H9 (cell line): ENCODE results near the gene TLK2. TPM values are rescaled to one million over a fixed set of nuclear protein-coding genes. Genes with fewer than 3 reads are reported as not detected.

Experiments used
- DNase-seq: peaks from one replicate; pipeline ENCODE4 v3.0.0-alpha.2; 2017
- H2AFZ ChIP-seq: one replicate; pipeline ENCODE4 v1.6.1; 2013; ENCODE audit warnings: mild to moderate bottlenecking, low read length, control low read depth, moderate library complexity
- H2AK5ac ChIP-seq: 2 replicates; pipeline ENCODE4 v1.6.1; 2013; ENCODE audit warnings: low read length, control low read depth, mixed read lengths; ENCODE audit not compliant: insufficient read length
- H2BK120ac ChIP-seq: one replicate; pipeline ENCODE4 v1.6.1; 2013; ENCODE audit warnings: low read depth, mild to moderate bottlenecking, low read length, control low read depth, inconsistent platforms; ENCODE audit not compliant: poor library complexity, severe bottlenecking
- H2BK12ac ChIP-seq: 2 replicates; pipeline ENCODE4 v1.6.1; 2013; ENCODE audit warnings: low read length, control low read depth, mixed read lengths, low read depth; ENCODE audit not compliant: insufficient read length
- H2BK15ac ChIP-seq: 2 replicates; pipeline ENCODE4 v1.6.1; 2013; ENCODE audit warnings: low read depth, low read length, control low read depth
- H2BK20ac ChIP-seq: one replicate; pipeline ENCODE4 v1.6.1; 2013; ENCODE audit warnings: low read depth, mild to moderate bottlenecking, low read length, control low read depth, inconsistent platforms; ENCODE audit not compliant: poor library complexity, severe bottlenecking
- H2BK5ac ChIP-seq: 2 replicates; pipeline ENCODE4 v1.6.1; 2013; ENCODE audit warnings: low read length, control low read depth, mixed read lengths; ENCODE audit not compliant: insufficient read length
- H3K14ac ChIP-seq: 2 replicates; pipeline ENCODE4 v1.6.1; 2013; ENCODE audit warnings: low read length, control low read depth; ENCODE audit not compliant: insufficient read depth
- H3K18ac ChIP-seq: 2 replicates; pipeline ENCODE4 v1.6.1; 2013; ENCODE audit warnings: low read depth, mild to moderate bottlenecking, mixed read lengths, low read length, control low read depth; ENCODE audit not compliant: insufficient read length
- H3K23ac ChIP-seq: 2 replicates; pipeline ENCODE4 v1.6.1; 2013; ENCODE audit warnings: low read length, control low read depth, mixed read lengths, low read depth; ENCODE audit not compliant: insufficient read length
- H3K23me2 ChIP-seq: 2 replicates; pipeline ENCODE4 v1.6.1; 2013; ENCODE audit warnings: low read depth, mild to moderate bottlenecking, mixed read lengths, low read length, control low read depth; ENCODE audit not compliant: insufficient read length, poor library complexity, severe bottlenecking
- H3K27ac ChIP-seq: 2 replicates; pipeline ENCODE4 v1.5.1; 2013; ENCODE audit warnings: low read length, control low read depth, mixed read lengths, low read depth; ENCODE audit not compliant: insufficient read length
- H3K27me3 ChIP-seq: 2 replicates; pipeline ENCODE4 v1.6.1; 2013; ENCODE audit warnings: low read length, control low read depth, inconsistent platforms; ENCODE audit not compliant: insufficient read depth
- H3K4ac ChIP-seq: 2 replicates; pipeline ENCODE4 v1.6.1; 2013; ENCODE audit warnings: low read depth, mild to moderate bottlenecking, control low read depth, inconsistent platforms, low read length, moderate library complexity
- H3K4me1 ChIP-seq: 2 replicates; pipeline ENCODE4 v1.6.1; 2013; ENCODE audit warnings: low read length, control low read depth, inconsistent platforms; ENCODE audit not compliant: insufficient read depth
- H3K4me2 ChIP-seq: 2 replicates; pipeline ENCODE4 v1.6.1; 2013; ENCODE audit warnings: low read length, control low read depth, mixed read lengths; ENCODE audit not compliant: insufficient read length, insufficient read depth
- H3K56ac ChIP-seq: 2 replicates; pipeline ENCODE4 v1.6.1; 2013; ENCODE audit warnings: low read depth, mild to moderate bottlenecking, mixed read lengths, low read length, control low read depth; ENCODE audit not compliant: insufficient read length
- H3K79me1 ChIP-seq: 2 replicates; pipeline ENCODE4 v1.6.1; 2013; ENCODE audit warnings: low read depth, mild to moderate bottlenecking, moderate library complexity, low read length, control low read depth, inconsistent platforms; ENCODE audit not compliant: insufficient read depth, poor library complexity, severe bottlenecking
- H3K79me2 ChIP-seq: 2 replicates; pipeline ENCODE4 v1.6.1; 2013; ENCODE audit warnings: low read length, control low read depth, inconsistent platforms; ENCODE audit not compliant: insufficient read depth
- H3K9ac ChIP-seq: 2 replicates; pipeline ENCODE4 v1.6.1; 2013; ENCODE audit warnings: low read length, control low read depth, mixed read lengths; ENCODE audit not compliant: insufficient read length; ENCODE audit errors: extremely low read depth
- H3K9me3 ChIP-seq: one replicate; pipeline ENCODE4 v1.6.1; 2013; ENCODE audit warnings: low read depth, low read length, inconsistent platforms; ENCODE audit not compliant: control insufficient read depth
- H3T11ph ChIP-seq: one replicate; pipeline ENCODE4 v1.6.1; 2013; ENCODE audit warnings: mild to moderate bottlenecking, low read length, control low read depth, inconsistent platforms
- H4K20me1 ChIP-seq: one replicate; pipeline ENCODE4 v1.6.1; 2013; ENCODE audit not compliant: control insufficient read depth, insufficient read length, insufficient read depth
- H4K5ac ChIP-seq: 2 replicates; pipeline ENCODE4 v1.6.1; 2013; ENCODE audit warnings: low read depth, mild to moderate bottlenecking, mixed read lengths, low read length, control low read depth; ENCODE audit not compliant: insufficient read length
- H4K8ac ChIP-seq: replicated peaks from 2 replicates; pipeline ENCODE4 v1.6.1; 2013; ENCODE audit warnings: low read length, control low read depth, mixed read lengths, low read depth; ENCODE audit not compliant: insufficient read length
- H4K91ac ChIP-seq: 2 replicates; pipeline ENCODE4 v1.6.1; 2013; ENCODE audit warnings: low read depth, mild to moderate bottlenecking, moderate library complexity, mixed read lengths, low read length, control low read depth; ENCODE audit not compliant: insufficient read length
- H3K27ac Mint-ChIP-seq, 3 experiments: 2 replicates in 2 of 3; 3 replicates in 1 of 3; pipeline ENCODE4 v1.8.0; 2020 to 2021; ENCODE audit warnings: mixed read lengths in 3 of 3, mild to moderate bottlenecking in 1 of 3, moderate library complexity in 1 of 3
- H3K27me3 Mint-ChIP-seq: 2 replicates; pipeline ENCODE4 v1.8.0; 2021; ENCODE audit warnings: low read depth, mild to moderate bottlenecking, moderate library complexity, mixed read lengths
- H3K36me3 Mint-ChIP-seq, 3 experiments: 2 replicates in 2 of 3; 3 replicates in 1 of 3; pipeline ENCODE4 v1.8.0; 2020 to 2021; ENCODE audit warnings: low read depth in 3 of 3, mixed read lengths in 3 of 3; ENCODE audit not compliant: insufficient read depth in 1 of 3
- H3K4me1 Mint-ChIP-seq, 2 experiments: 2 replicates each; pipeline ENCODE4 v1.8.0; 2020; ENCODE audit warnings: mixed read lengths in 2 of 2
- H3K4me3 Mint-ChIP-seq, 2 experiments: 2 replicates in 1 of 2; 3 replicates in 1 of 2; pipeline ENCODE4 v1.8.0; 2020 to 2021; ENCODE audit warnings: mild to moderate bottlenecking in 2 of 2, mixed read lengths in 2 of 2, moderate library complexity in 1 of 2
- H3K9me3 Mint-ChIP-seq, 2 experiments: 2 replicates in 1 of 2; 3 replicates in 1 of 2; pipeline ENCODE4 v1.8.0; 2020; ENCODE audit warnings: mild to moderate bottlenecking in 2 of 2, mixed read lengths in 2 of 2, moderate library complexity in 1 of 2
- WGBS: extraction: QIAGEN DNeasy Blood & Tissue Kit; methylation state at CpG from one replicate; pipeline ENCODE4 v1.1.7; 2013; ENCODE audit warnings: missing lambda C conversion rate, low lambda C conversion rate, mixed read lengths; ENCODE audit not compliant: insufficient read length; ENCODE audit errors: extremely low coverage; 5-methylcytosine and 5-hydroxymethylcytosine counted together
- total RNA-seq: library from RNA; stranded (reverse); gene quantifications from 2 replicates; pipeline ENCODE4 v1.2.1, GENCODE V29; 2021
- TF ChIP-seq, protein P1 (sequence below): fragments of 200-600 bp; sonication (generic); conservative IDR thresholded peaks from 3 replicates; pipeline ENCODE4 v1.8.0; 2021; ENCODE audit warnings: antibody characterized with exemption, mild to moderate bottlenecking

Gene TLK2
- total RNA-seq, 1 experiment from 2014 or later: 63.7 TPM

DNA sequence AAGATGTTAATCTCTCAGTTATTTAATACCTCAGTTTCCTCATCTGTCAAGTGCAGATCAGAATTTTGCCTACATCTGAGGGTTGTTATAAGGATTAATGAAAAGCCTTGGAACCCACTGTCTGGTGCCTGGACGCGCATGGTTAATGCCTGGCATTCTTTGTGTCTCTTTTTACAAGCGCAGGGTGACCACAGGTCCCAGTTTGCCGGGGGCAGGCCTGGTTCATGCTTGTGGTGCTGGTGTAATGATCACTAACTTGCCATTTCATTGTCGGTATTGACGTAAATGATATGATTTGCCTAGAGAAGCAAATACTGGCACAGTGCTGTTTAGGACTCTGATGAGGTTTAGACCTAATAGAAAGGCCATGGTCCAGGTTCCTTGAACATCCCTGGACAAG lies 172.0 kb downstream of the TLK2 start:
- no peak for DNase-seq
- Mint-ChIP-seq H3K27ac (no peak overlapping the region), H3K4me1 (peaks cover 22 to 31% of the 10 kb centered on the region in 2 experiments), H3K4me3 (no peak overlapping the region), H3K9me3 (no peaks in the 10 kb centered on the region), H3K27me3 (peaks cover 21% of the 10 kb centered on the region), H3K36me3 (peaks cover 0 to 5% (median 3%) of the 10 kb centered on the region in 3 experiments; a peak in 3 of 7 replicates)
- peaks cover 11% of the 10 kb centered on the region for H3K23me2 ChIP-seq
- no peak overlapping the region for H3K23ac ChIP-seq
- no peak overlapping the region for H3K14ac ChIP-seq
- H3K18ac ChIP-seq: no peak overlapping the region
- no peaks in the 10 kb centered on the region for H3K9me3 ChIP-seq
- no peak overlapping the region for H3K9ac ChIP-seq
- no peak overlapping the region for H2AK5ac ChIP-seq
- WGBS: no CpG with 5 or more reads among the region's 6 CpGs
- H3K4me2 ChIP-seq: no peak overlapping the region
- H2BK5ac ChIP-seq: no peak overlapping the region
- no peak overlapping the region for H2AFZ ChIP-seq
- no peak overlapping the region for H2BK12ac ChIP-seq
- no peak overlapping the region for H2BK20ac ChIP-seq
- H2BK120ac ChIP-seq: no peak overlapping the region
- H3K4me1 ChIP-seq: no peaks in the 10 kb centered on the region; the same call in 1 of the 2 replicates
- H4K8ac ChIP-seq: no peak overlapping the region
- TF ChIP-seq, protein P1, sequence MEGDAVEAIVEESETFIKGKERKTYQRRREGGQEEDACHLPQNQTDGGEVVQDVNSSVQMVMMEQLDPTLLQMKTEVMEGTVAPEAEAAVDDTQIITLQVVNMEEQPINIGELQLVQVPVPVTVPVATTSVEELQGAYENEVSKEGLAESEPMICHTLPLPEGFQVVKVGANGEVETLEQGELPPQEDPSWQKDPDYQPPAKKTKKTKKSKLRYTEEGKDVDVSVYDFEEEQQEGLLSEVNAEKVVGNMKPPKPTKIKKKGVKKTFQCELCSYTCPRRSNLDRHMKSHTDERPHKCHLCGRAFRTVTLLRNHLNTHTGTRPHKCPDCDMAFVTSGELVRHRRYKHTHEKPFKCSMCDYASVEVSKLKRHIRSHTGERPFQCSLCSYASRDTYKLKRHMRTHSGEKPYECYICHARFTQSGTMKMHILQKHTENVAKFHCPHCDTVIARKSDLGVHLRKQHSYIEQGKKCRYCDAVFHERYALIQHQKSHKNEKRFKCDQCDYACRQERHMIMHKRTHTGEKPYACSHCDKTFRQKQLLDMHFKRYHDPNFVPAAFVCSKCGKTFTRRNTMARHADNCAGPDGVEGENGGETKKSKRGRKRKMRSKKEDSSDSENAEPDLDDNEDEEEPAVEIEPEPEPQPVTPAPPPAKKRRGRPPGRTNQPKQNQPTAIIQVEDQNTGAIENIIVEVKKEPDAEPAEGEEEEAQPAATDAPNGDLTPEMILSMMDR: no peak
- no peaks in the 10 kb centered on the region; the same call in 1 of the 2 replicates for H3K27me3 ChIP-seq
- no peaks in the 10 kb centered on the region for H3K79me1 ChIP-seq
- no peak overlapping the region for H3K56ac ChIP-seq
- no peak overlapping the region for H3T11ph ChIP-seq
- no peak overlapping the region for H3K4ac ChIP-seq
- H2BK15ac ChIP-seq: no peak overlapping the region
- no peaks in the 10 kb centered on the region for H4K20me1 ChIP-seq
- H3K27ac ChIP-seq: no peak overlapping the region
- H3K79me2 ChIP-seq: no peaks in the 10 kb centered on the region
- no peak overlapping the region for H4K5ac ChIP-seq
- no peak overlapping the region for H4K91ac ChIP-seq
